ENCODE data around the gene ZNRF4. TPM values are rescaled to one million over a fixed set of nuclear protein-coding genes. Genes with fewer than 3 reads are reported as not detected.

Gene ZNRF4
- total RNA-seq, 4 donors from 2014 or later, result not detected

DNA sequence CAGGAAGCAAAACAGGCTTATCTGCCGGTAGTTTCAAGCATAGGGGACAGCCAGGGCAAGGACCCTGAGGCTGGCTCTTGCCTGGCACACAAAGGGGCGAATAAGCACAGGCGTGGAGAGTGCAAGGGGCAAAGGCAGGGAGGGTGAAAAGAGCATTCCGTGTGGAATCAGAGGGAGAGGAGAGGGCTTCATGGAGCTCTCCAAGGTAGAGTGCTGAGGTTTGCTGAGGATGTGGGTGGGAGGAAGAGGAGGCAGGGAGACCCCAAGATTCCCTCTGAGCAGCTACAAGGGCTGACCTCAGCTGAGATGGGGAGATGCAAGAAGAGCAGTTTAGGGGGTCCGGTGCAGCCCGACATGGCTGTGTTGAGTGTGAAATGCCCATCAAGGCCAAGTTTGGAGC is 36.5 kb upstream of the ZNRF4 start:
- Histone ChIP-seq H3K4me3 (no peak overlapping the region), H3K27me3 (peaks cover 0 to 83% (median 1%) of the 10 kb centered on the region in 4 donors), H3K4me1 (peaks cover 0 to 5% (median 0%) of the 10 kb centered on the region in 3 donors), H3K9me3 (no peaks in the 10 kb centered on the region), H3K27ac (no peak overlapping the region), H3K36me3 (no peaks in the 10 kb centered on the region)
- DNase-seq, result no peak
- no peak for TF ChIP-seq POLR2A (IDR thresholded peaks at IDR 0.05)
- TF ChIP-seq, protein P1, sequence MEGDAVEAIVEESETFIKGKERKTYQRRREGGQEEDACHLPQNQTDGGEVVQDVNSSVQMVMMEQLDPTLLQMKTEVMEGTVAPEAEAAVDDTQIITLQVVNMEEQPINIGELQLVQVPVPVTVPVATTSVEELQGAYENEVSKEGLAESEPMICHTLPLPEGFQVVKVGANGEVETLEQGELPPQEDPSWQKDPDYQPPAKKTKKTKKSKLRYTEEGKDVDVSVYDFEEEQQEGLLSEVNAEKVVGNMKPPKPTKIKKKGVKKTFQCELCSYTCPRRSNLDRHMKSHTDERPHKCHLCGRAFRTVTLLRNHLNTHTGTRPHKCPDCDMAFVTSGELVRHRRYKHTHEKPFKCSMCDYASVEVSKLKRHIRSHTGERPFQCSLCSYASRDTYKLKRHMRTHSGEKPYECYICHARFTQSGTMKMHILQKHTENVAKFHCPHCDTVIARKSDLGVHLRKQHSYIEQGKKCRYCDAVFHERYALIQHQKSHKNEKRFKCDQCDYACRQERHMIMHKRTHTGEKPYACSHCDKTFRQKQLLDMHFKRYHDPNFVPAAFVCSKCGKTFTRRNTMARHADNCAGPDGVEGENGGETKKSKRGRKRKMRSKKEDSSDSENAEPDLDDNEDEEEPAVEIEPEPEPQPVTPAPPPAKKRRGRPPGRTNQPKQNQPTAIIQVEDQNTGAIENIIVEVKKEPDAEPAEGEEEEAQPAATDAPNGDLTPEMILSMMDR (IDR thresholded peaks at IDR 0.05), result no peak
- intact Hi-C loops (cut with DNase I), result no loop called here
- WGBS, 2 donors, result 59 to 65% methylated on average over 6 of the region's 6 CpGs

DNA sequence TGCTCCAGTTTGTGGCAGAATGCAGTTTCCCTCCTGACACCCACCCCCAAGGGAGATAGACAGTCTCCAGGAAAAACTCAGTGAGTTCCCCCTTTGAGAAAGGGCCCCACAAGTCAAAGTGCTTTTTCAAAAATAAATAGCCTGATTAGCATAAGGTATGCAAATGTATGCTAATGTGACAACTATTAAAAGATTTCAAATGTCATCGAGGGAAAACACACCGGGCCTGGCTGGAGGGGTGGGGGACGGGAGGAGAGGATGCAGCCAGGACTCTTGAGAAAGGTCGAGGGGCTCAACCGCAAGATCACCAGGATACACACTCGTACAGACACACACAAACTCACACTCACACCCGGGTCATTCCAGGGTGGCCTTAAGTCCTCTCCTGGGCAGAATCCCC is 34.3 kb upstream of the ZNRF4 start:
- WGBS, 2 donors, result 42 to 62% methylated on average over 5 to 7 of the region's 7 CpGs
- Histone ChIP-seq H3K9me3 (no peaks in the 10 kb centered on the region), H3K27ac (no peak overlapping the region), H3K4me3 (no peak overlapping the region), H3K36me3 (no peaks in the 10 kb centered on the region), H3K27me3 (peaks cover 0 to 88% (median 1%) of the 10 kb centered on the region in 4 donors), H3K4me1 (peaks cover 0 to 5% (median 0%) of the 10 kb centered on the region in 3 donors)
- intact Hi-C loops (cut with DNase I), result no loop called here
- TF ChIP-seq, protein P1 (IDR thresholded peaks at IDR 0.05), result no peak
- no peak for TF ChIP-seq POLR2A (IDR thresholded peaks at IDR 0.05)
- no peak for DNase-seq

DNA sequence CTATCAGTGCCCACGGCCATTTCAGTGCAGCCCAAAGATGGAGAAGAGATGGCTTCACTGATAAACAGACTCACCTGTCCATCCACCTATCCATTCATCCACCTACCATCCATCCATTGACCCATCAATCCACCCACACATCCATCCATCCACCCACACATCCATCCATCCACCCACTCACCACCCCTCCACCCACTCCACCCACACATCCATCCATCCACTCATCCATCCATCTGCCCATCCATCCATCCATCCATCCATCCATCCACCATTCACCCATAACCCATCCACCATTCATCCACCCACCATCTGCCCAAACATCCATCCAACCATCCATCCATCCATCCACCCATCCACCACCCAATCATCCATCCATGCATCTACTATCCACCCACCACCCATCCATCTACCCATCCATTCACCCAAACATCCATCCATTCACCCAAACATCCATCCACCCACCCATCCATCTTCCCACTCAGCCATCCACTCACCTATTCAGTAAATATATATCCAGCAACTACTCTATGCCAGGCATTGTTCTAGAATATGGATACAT is 31.6 kb upstream of the ZNRF4 start:
- no peak for DNase-seq
- Histone ChIP-seq H3K4me1 (no peaks in the 10 kb centered on the region), H3K27ac (no peak overlapping the region), H3K9me3 (no peaks in the 10 kb centered on the region), H3K27me3 (peaks cover 0 to 81% (median 0%) of the 10 kb centered on the region in 4 donors), H3K4me3 (no peak overlapping the region), H3K36me3 (no peaks in the 10 kb centered on the region)
- WGBS, 2 donors, result 33 to 53% methylated on average over 1 of the region's 1 CpG
- intact Hi-C loops (cut with DNase I), result no loop called here
- TF ChIP-seq, protein P1 (IDR thresholded peaks at IDR 0.05), result no peak
- TF ChIP-seq POLR2A (IDR thresholded peaks at IDR 0.05), result no peak

DNA sequence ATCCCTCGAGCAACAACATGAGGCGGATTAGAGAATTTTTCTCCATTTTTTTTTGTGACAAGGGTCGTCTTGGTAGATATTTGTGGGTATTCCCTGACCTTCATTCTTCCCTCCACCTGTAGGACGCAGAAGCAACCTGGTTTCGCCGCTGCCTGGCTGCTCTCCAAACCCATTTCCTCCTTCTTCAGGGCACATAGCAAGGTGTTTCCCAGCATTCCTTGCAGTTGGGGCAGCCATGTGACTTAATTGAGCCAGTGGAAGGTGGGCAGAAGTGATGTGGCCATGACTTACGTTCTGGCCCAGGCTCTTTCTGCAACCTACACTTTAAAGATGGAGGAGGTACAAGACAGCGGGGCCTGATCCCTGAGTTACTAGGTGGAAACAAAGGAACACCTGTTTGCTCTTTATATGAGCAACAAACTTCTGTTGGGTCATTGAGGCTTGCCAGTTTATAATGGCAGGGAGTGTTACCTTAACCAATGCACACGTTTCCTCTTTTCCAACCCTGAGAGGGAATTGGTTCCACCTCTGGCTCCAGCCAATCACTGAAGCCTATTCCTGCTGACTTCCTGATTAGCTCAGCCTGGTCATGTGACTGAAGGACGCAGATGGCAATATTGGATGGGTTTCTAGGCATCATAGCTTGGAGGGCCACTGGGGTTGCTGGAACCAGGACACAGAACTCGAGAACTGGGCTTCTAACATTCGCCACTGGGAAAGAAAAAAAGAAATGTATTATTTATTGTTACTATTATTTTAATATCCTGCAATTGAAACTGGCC is 30.8 kb upstream of the ZNRF4 start:
- Histone ChIP-seq H3K36me3 (no peaks in the 10 kb centered on the region), H3K4me1 (no peaks in the 10 kb centered on the region), H3K9me3 (no peaks in the 10 kb centered on the region), H3K4me3 (no peak overlapping the region), H3K27ac (no peak overlapping the region), H3K27me3 (peaks cover 0 to 73% (median 0%) of the 10 kb centered on the region in 4 donors)
- no peak for DNase-seq
- TF ChIP-seq POLR2A (IDR thresholded peaks at IDR 0.05), result no peak
- TF ChIP-seq, protein P1 (IDR thresholded peaks at IDR 0.05), result no peak
- WGBS, 2 donors, result 70 to 78% methylated on average over 11 of the region's 12 CpGs
- intact Hi-C loops (cut with DNase I), result no loop called here

DNA sequence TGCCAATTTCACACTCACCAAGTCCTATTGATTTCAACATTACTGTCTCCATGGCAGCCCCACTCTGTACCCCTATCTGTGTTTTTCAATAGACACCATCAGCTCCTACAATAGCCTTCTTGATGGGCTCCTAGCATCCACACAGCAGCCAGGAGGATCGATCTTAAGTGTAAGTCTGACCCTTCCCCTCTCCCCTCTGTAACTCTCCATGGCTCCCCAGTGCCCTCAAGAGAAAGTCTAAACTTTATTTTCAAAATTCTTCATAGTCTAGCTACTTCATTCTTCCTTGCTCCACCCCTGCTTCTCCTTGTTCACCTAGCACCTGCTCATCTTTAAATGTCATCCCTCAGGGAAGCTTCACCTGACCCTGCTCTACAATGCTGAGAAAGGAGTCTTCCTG is 30.0 kb upstream of the ZNRF4 start:
- no peaks in the 10 kb centered on the region for H3K36me3 ChIP-seq
- TF ChIP-seq POLR2A (IDR thresholded peaks at IDR 0.05), result no peak
- TF ChIP-seq, protein P1 (IDR thresholded peaks at IDR 0.05), result no peak
- no peak for DNase-seq
- WGBS, 2 donors, result 50 to 58% methylated on average over 1 of the region's 1 CpG
- intact Hi-C loops (cut with DNase I), result no loop called here
- H3K27ac ChIP-seq, result no peak overlapping the region
- no peaks in the 10 kb centered on the region for H3K4me1 ChIP-seq
- H3K9me3 ChIP-seq, result no peaks in the 10 kb centered on the region
- H3K27me3 ChIP-seq, result peaks cover 0 to 64% (median 0%) of the 10 kb centered on the region in 4 donors
- H3K4me3 ChIP-seq, result no peak overlapping the region
